Stomach (tissue), 9 donors: ENCODE measurements around the gene ZDHHC3. TPM values are rescaled to one million over a fixed set of nuclear protein-coding genes. Genes with fewer than 3 reads are reported as not detected.
"Not testable (repeated sequence)": the region's sequence is repeated elsewhere in the genome, so short reads cannot be mapped to it uniquely, and the experiment has no call there.

ENCODE experiments used
- DNase-seq, 2 donors: peaks; one replicate each; pipeline versions ENCODE4 v3.0.0 to v3.0.0-alpha.2; 2013 to 2019
- H3K27ac ChIP-seq, 5 donors: fragments of 200-600 bp in 4 of 5; sonication (generic) in 4 of 5; one replicate each; pipeline ENCODE4 v1.5.1; 2013 to 2019; ENCODE audit warnings: mild to moderate bottlenecking in 1 of 5, moderate library complexity in 1 of 5
- H3K27me3 ChIP-seq, 3 donors: fragments of 200-600 bp; sonication (generic); one replicate each; pipeline ENCODE4 v1.5.1; 2017 to 2019; ENCODE audit warnings: mixed run types in 1 of 3
- H3K36me3 ChIP-seq, 4 donors: fragments of 200-600 bp; sonication (generic); 1 replicate in 3 of 4; 2 replicates in 1 of 4; pipeline ENCODE4 v1.5.1; 2016 to 2019
- H3K4me1 ChIP-seq, 4 donors: fragments of 200-600 bp; sonication (generic); one replicate each; pipeline ENCODE4 v1.5.1; 2016 to 2019
- H3K4me3 ChIP-seq, 4 donors: fragments of 200-600 bp; sonication (generic) in 3 of 4; one replicate each; pipeline ENCODE4 v1.5.1; 2016 to 2019; ENCODE audit warnings: mild to moderate bottlenecking in 1 of 4
- H3K9me3 ChIP-seq, 4 donors: fragments of 200-600 bp; sonication (generic); one replicate each; pipeline ENCODE4 v1.5.1; 2016 to 2019
- EP300 ChIP-seq: sonication (generic); formaldehyde crosslinking; IDR thresholded peaks from one replicate; pipeline ENCODE4 v1.6.1; 2017; ENCODE audit warnings: antibody characterized with exemption
- POLR2A ChIP-seq, 4 donors: fragments of 450-650 bp; IDR thresholded peaks; one replicate each; pipeline ENCODE4 v1.6.1; 2016; ENCODE audit warnings: antibody characterized with exemption in 4 of 4, control low read depth in 2 of 4, mild to moderate bottlenecking in 1 of 4, moderate library complexity in 1 of 4
- POLR2AphosphoS5 ChIP-seq, 3 donors: sonication (generic); formaldehyde crosslinking; IDR thresholded peaks; one replicate each; pipeline ENCODE4 v1.6.1; 2016; ENCODE audit warnings: antibody characterized with exemption in 3 of 3
- WGBS, 5 donors: extraction: QIAGEN DNeasy Blood & Tissue Kit in 3 of 5; methylation state at CpG; one replicate each; pipeline versions ENCODE4 v1.1.5 to v1.1.7; 2013 to 2018; 5-methylcytosine and 5-hydroxymethylcytosine counted together
- intact Hi-C: fragments of 100-400 bp; cut with DNase I; formaldehyde crosslinking; loops from one replicate; pipeline ENCODE4 v1.15.1; 2023; ENCODE audit warnings: low total_unique reads
- polyA plus RNA-seq, 3 donors: library from polyadenylated mRNA; stranded (reverse); fragments of 200-250 nt; gene quantifications; one replicate each; pipeline ENCODE4 v1.2.3, GENCODE V29; 2013
- total RNA-seq, 5 donors: library from RNA; depleted of rRNA; stranded (reverse); fragments of >200 nt; gene quantifications; one replicate each; pipeline versions ENCODE4 v1.1.0 to v1.2.3, GENCODE V29; 2014 to 2016
- TF ChIP-seq, protein P1 (sequence below), 7 experiments: fragments of 450-650 bp in 4 of 7; fragments of 200-600 bp in 3 of 7; sonication (generic) in 3 of 7; IDR thresholded peaks; one replicate each; pipeline ENCODE4 v1.5.1; 2016 to 2019; ENCODE audit warnings: antibody characterized with exemption in 7 of 7, control low read depth in 2 of 7, mild to moderate bottlenecking in 1 of 7
- donor health status: healthy with polysubstance abuse.
- donor health status: Bipolar disorder and iron deficiency.
- donor health status: healthy.

The ZDHHC3 gene
- total and polyA plus RNA-seq, 8 donors: 29.8 to 140 (median 77.6) TPM

DNA sequence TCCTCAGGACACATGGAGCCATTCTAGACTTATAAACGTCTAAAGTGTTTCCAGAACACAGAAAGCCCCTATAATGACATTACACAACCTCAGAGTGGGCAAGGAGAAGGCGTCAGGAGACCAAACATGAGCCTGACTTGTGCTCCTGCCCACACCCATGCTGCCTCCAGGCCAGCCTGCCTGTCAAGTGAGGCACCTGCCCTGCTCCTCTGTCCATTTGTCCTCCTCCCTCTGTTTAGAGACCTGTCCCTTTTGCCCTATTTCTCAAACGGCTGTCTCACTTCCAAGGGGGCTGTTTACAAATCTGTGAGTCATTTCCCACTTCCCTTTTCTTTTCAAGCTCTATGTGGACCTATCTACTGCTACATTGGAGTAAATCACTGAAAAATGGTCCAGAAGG, 21.0 kb downstream of the ZDHHC3 start:
- TF ChIP-seq POLR2A (IDR thresholded peaks at IDR 0.05) (no peak), EP300 (no peak), POLR2AphosphoS5 (IDR thresholded peaks at IDR 0.05) (no peak)
- TF ChIP-seq, protein P1, sequence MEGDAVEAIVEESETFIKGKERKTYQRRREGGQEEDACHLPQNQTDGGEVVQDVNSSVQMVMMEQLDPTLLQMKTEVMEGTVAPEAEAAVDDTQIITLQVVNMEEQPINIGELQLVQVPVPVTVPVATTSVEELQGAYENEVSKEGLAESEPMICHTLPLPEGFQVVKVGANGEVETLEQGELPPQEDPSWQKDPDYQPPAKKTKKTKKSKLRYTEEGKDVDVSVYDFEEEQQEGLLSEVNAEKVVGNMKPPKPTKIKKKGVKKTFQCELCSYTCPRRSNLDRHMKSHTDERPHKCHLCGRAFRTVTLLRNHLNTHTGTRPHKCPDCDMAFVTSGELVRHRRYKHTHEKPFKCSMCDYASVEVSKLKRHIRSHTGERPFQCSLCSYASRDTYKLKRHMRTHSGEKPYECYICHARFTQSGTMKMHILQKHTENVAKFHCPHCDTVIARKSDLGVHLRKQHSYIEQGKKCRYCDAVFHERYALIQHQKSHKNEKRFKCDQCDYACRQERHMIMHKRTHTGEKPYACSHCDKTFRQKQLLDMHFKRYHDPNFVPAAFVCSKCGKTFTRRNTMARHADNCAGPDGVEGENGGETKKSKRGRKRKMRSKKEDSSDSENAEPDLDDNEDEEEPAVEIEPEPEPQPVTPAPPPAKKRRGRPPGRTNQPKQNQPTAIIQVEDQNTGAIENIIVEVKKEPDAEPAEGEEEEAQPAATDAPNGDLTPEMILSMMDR (IDR thresholded peaks at IDR 0.05): no peak
- Histone ChIP-seq H3K4me3 (no peak overlapping the region), H3K27me3 (no peaks in the 10 kb centered on the region), H3K27ac (peak overlapping the region in 3 of 5 donors; percentile 24 to 75 (median 59)), H3K4me1 (peaks cover 5 to 30% (median 7%) of the 10 kb centered on the region in 4 donors), H3K36me3 (peaks cover 10 to 47% (median 44%) of the 10 kb centered on the region in 4 donors), H3K9me3 (no peaks in the 10 kb centered on the region)
- peak in 1 of 2 donors; percentile 27 for DNase-seq
- 30 to 42% (median 39%) methylated on average over 3 of the region's 3 CpGs for whole genome bisulfite sequencing, 5 donors
- intact Hi-C loops: no loop called here

DNA sequence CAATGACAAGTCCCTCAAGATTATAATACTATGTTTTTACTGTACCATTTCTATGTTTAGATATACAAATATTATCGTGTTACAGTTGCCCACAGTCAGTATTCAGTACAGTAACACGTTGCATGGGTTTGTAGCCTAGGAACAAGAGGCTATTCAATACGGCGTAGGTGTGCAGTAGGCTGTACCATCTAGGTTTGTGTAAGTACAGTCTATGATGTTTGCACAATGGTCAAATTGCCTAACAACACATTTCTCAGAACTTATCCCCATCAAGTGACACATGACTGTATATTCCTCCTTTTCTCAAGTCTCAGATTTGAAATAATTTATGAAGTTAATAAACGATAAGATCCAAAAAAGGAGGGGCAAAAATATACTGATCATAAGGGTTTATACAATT, 21.7 kb downstream of the ZDHHC3 start:
- Histone ChIP-seq H3K9me3 (no peaks in the 10 kb centered on the region), H3K27me3 (no peaks in the 10 kb centered on the region), H3K4me1 (peaks cover 5 to 30% (median 7%) of the 10 kb centered on the region in 4 donors), H3K27ac (peak overlapping the region in 2 of 5 donors; percentile 59 to 75), H3K4me3 (no peak overlapping the region), H3K36me3 (peaks cover 10 to 53% (median 43%) of the 10 kb centered on the region in 4 donors)
- DNase-seq: no peak
- no peak for TF ChIP-seq POLR2A (IDR thresholded peaks at IDR 0.05)
- no peak for TF ChIP-seq EP300
- no peak for TF ChIP-seq POLR2AphosphoS5 (IDR thresholded peaks at IDR 0.05)
- TF ChIP-seq, protein P1 (IDR thresholded peaks at IDR 0.05): no peak
- intact Hi-C loops: no loop called here
- WGBS, 5 donors: 79 to 93% (median 90%) methylated on average over 5 of the region's 5 CpGs

DNA sequence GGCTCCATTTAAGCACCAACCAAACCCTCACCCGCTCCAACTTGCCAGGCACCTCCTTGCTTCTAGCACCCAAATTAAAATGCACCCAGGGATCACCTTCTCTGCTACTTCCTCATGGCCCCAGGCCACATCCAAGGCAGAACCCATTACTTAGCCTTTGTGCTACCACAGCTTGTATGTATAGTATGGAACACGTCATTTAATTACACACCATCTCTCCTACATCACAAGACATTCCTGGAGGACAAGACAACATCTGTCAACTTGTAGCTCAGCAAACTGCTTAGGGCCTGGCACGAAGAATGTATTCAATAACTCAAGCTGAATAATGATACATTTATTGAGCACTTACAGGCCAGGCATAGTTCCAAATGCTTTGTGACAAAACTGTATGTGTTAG, 23.3 kb downstream of the ZDHHC3 start:
- no peaks in the 10 kb centered on the region for H3K9me3 ChIP-seq
- WGBS, 5 donors: 87 to 98% (median 93%) methylated on average over 3 of the region's 3 CpGs
- no peak overlapping the region for H3K27ac ChIP-seq
- no peak for DNase-seq
- H3K36me3 ChIP-seq: peaks cover 3 to 46% (median 27%) of the 10 kb centered on the region in 4 donors
- no peak overlapping the region for H3K4me3 ChIP-seq
- H3K27me3 ChIP-seq: no peaks in the 10 kb centered on the region
- intact Hi-C loops: no loop called here
- TF ChIP-seq EP300: no peak
- no peak for TF ChIP-seq POLR2A (IDR thresholded peaks at IDR 0.05)
- TF ChIP-seq POLR2AphosphoS5 (IDR thresholded peaks at IDR 0.05): no peak
- TF ChIP-seq, protein P1 (IDR thresholded peaks at IDR 0.05): no peak
- peaks cover 0 to 30% (median 7%) of the 10 kb centered on the region in 4 donors for H3K4me1 ChIP-seq

DNA sequence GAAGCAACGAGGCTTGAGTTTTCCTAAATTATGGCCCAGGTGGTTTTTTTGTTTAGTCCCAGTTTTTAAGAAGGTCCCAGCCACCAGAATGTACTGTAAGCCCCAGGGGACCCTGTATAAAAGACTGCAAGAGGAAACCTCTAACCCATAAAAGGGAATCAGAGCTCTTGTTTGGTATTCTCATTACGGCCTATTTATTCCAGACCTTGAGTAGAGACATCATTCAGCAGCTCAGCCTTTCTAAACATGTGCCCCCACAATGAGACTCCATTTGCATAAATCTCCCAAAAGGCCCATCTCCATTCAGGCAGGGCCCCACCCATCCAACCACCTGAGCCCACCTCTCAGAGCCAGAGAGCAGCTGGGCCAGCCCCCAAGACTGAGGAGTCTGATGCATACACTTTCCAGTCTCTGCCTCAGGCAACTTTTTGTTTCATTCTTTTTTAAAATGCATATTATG, 25.7 kb downstream of the ZDHHC3 start:
- TF ChIP-seq, protein P1 (IDR thresholded peaks at IDR 0.05): no peak
- TF ChIP-seq EP300: no peak
- TF ChIP-seq POLR2AphosphoS5 (IDR thresholded peaks at IDR 0.05): no peak
- no peak for TF ChIP-seq POLR2A (IDR thresholded peaks at IDR 0.05)
- H3K36me3 ChIP-seq: peaks cover 3 to 45% (median 19%) of the 10 kb centered on the region in 4 donors
- WGBS, 5 donors: 83 to 92% (median 89%) methylated on average over 2 of the region's 2 CpGs

DNA sequence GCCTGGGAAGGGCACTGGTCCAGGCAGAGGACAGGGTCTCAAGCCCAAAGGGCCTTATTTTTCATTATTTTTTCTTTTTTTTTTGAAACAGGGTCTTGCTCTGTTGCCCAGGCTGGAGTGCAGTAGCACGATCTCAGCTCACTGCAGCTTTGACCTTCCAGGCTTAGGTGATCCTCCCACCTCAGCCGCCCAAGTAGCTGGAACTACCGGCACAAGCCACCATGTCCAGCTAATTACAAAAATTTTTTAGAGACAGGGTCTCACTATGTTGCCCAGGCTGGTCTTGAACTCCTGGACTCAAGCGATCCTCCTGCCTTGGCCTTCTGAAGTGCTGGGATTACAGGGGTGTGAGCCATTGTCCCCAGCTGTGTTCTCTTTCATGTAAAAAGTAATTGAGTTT, 26.2 kb downstream of the ZDHHC3 start:
- Histone ChIP-seq H3K4me1 (peaks cover 0 to 11% (median 0%) of the 10 kb centered on the region in 4 donors), H3K36me3 (peaks cover 3 to 50% (median 23%) of the 10 kb centered on the region in 4 donors)
- H3K27ac ChIP-seq, H3K27me3 ChIP-seq, H3K9me3 ChIP-seq, H3K4me3 ChIP-seq, intact Hi-C loops, DNase-seq: not testable (repeated sequence)
- WGBS, 5 donors: 94 to 100% (median 98%) methylated on average over 4 of the region's 4 CpGs

More for the DNA sequence above, 25.7 kb downstream of the ZDHHC3 start:
- no peak for DNase-seq
- H3K4me3 ChIP-seq: no peak overlapping the region
- H3K9me3 ChIP-seq: no peaks in the 10 kb centered on the region
- peaks cover 0 to 16% (median under 1%) of the 10 kb centered on the region in 4 donors for H3K4me1 ChIP-seq
- intact Hi-C loops: no loop called here
- H3K27me3 ChIP-seq: no peaks in the 10 kb centered on the region
- H3K27ac ChIP-seq: no peak overlapping the region
